ENCODE results near the gene FAM20C.
"Not testable (repeated sequence)": the region's sequence is repeated elsewhere in the genome, so short reads cannot be mapped to it uniquely, and the experiment has no call there.

Gene FAM20C

GRCh38 chr7:200290-200689 is 7.9 kb downstream of the FAM20C start:
- no peak for DNase-seq (ENCODE audit: low read depth)
- no peak overlapping the region for H3K4me3 ChIP-seq (ENCODE audit: low read length)
- TF ChIP-seq CTCF (conservative IDR thresholded peaks at IDR 0.05; ENCODE audit: low read length), result peak; percentile 8; the same call in 1 of the 2 replicates

GRCh38 chr7:200704-201103 is 8.3 kb downstream of the FAM20C start:
- no peak overlapping the region for H3K4me3 ChIP-seq (ENCODE audit: low read length)
- DNase-seq (ENCODE audit: low read depth), result no peak
- TF ChIP-seq CTCF (conservative IDR thresholded peaks at IDR 0.05; ENCODE audit: low read length), result no peak

GRCh38 chr7:204326-204725 is 12.0 kb downstream of the FAM20C start:
- no peak for TF ChIP-seq CTCF (conservative IDR thresholded peaks at IDR 0.05; ENCODE audit: low read length)
- no peak overlapping the region for H3K4me3 ChIP-seq (ENCODE audit: low read length)
- DNase-seq (ENCODE audit: low read depth), result no peak

GRCh38 chr7:205115-206010 is 13.0 kb downstream of the FAM20C start:
- TF ChIP-seq CTCF (conservative IDR thresholded peaks at IDR 0.05; ENCODE audit: low read length), result no peak
- H3K4me3 ChIP-seq (ENCODE audit: low read length), result no peak overlapping the region

GRCh38 chr7:206351-206750 is 14.0 kb downstream of the FAM20C start:
- DNase-seq (ENCODE audit: low read depth); H3K4me3 ChIP-seq (ENCODE audit: low read length): not testable (repeated sequence)

More at GRCh38 chr7:205115-206010, 13.0 kb downstream of the FAM20C start:
- DNase-seq (ENCODE audit: low read depth), result no peak

GRCh38 chr7:207418-208129 is 15.2 kb downstream of the FAM20C start:
- H3K4me3 ChIP-seq (ENCODE audit: low read length), result no peak overlapping the region
- peak; percentile 17 for TF ChIP-seq CTCF (conservative IDR thresholded peaks at IDR 0.05; ENCODE audit: low read length)
- DNase-seq (ENCODE audit: low read depth), result no peak

- no peak for DNase-seq (ENCODE audit: low read depth)
- TF ChIP-seq CTCF (conservative IDR thresholded peaks at IDR 0.05; ENCODE audit: low read length), result no peak
- H3K4me3 ChIP-seq (ENCODE audit: low read length), result no peak overlapping the region
These were observed 15.8 kb downstream of the FAM20C start for GRCh38 chr7:208130-208673.
